PC-9 (cell line): Measurements from ENCODE around the gene SCP2. TPM values are rescaled to one million over a fixed set of nuclear protein-coding genes. Genes with fewer than 3 reads are reported as not detected.

Experiments
- BruUV-seq: library from RNA; stranded (reverse); fragments of 400-500 nt; replicated peaks from 2 replicates; lab custom pipeline; 2021; lab: Mats Ljungman, UMichigan
- CTCF ChIA-PET: fragments of 300-600 bp; sonication (Branson Sonifier 250); formaldehyde crosslinking; loops from one replicate; lab custom pipeline; 2022; ENCODE audit warnings: antibody characterized with exemption; lab: Charles Lee
- POLR2A ChIA-PET: fragments of 300-600 bp; sonication (Branson Sonifier 250); formaldehyde crosslinking; loops from one replicate; lab custom pipeline; 2022; ENCODE audit warnings: antibody characterized with exemption; ENCODE audit not compliant: unreplicated experiment; lab: Charles Lee
- DNase-seq, 2 experiments: peaks; one replicate each; pipeline versions ENCODE4 v3.0.0 to v3.0.0-alpha.2; 2015 to 2022; ENCODE audit warnings: mixed read lengths in 1 of 2
- H2AFZ ChIP-seq: fragments of 200-600 bp; sonication (generic); 2 replicates; pipeline ENCODE4 v1.8.1; 2017; ENCODE audit warnings: antibody characterized with exemption
- H3F3A ChIP-seq: fragments of 200-600 bp; sonication (generic); 2 replicates; pipeline ENCODE4 v1.8.1; 2017; ENCODE audit warnings: antibody characterized with exemption, mild to moderate bottlenecking, low read depth; ENCODE audit not compliant: insufficient read depth
- H3K27ac ChIP-seq: fragments of 200-600 bp; sonication (generic); 2 replicates; pipeline ENCODE4 v1.6.1; 2016; ENCODE audit warnings: mixed run types
- H3K27me3 ChIP-seq: fragments of 200-600 bp; sonication (generic); 2 replicates; pipeline ENCODE4 v1.6.1; 2016; ENCODE audit warnings: low read depth, mixed run types; ENCODE audit not compliant: insufficient read depth
- H3K36me3 ChIP-seq: fragments of 200-600 bp; sonication (generic); 2 replicates; pipeline ENCODE4 v1.6.1; 2016; ENCODE audit warnings: low read depth, mixed run types
- H3K4me1 ChIP-seq: fragments of 200-600 bp; sonication (generic); replicated peaks from 2 replicates; pipeline ENCODE4 v1.6.1; 2016; ENCODE audit warnings: mixed run types; ENCODE audit not compliant: insufficient read depth
- H3K4me2 ChIP-seq: fragments of 200-600 bp; sonication (generic); 2 replicates; pipeline ENCODE4 v1.6.1; 2017; ENCODE audit warnings: mixed run types
- H3K4me3 ChIP-seq: fragments of 200-600 bp; sonication (generic); 2 replicates; pipeline ENCODE4 v1.6.1; 2016; ENCODE audit warnings: mixed run types
- H3K79me2 ChIP-seq: fragments of 200-600 bp; sonication (generic); 2 replicates; pipeline ENCODE4 v1.6.1; 2017; ENCODE audit warnings: low read depth, mixed run types
- H3K9me2 ChIP-seq: fragments of 200-600 bp; sonication (generic); 2 replicates; pipeline ENCODE4 v1.8.1; 2017; ENCODE audit warnings: mild to moderate bottlenecking; ENCODE audit not compliant: insufficient read depth
- H3K9me3 ChIP-seq: fragments of 200-600 bp; sonication (generic); 2 replicates; pipeline ENCODE4 v1.8.1; 2016; ENCODE audit warnings: low read depth; ENCODE audit not compliant: insufficient read depth
- H4K20me1 ChIP-seq: fragments of 200-600 bp; sonication (generic); 2 replicates; pipeline ENCODE4 v1.8.1; 2017; ENCODE audit not compliant: insufficient read depth
- CTCF ChIP-seq: fragments of 200-600 bp; sonication (generic); conservative IDR thresholded peaks from 2 replicates; pipeline ENCODE4 v1.6.1; 2017; ENCODE audit warnings: mixed run types, antibody characterized with exemption, mild to moderate bottlenecking, moderate library complexity
- EZH2 ChIP-seq: fragments of 200-600 bp; sonication (generic); IDR thresholded peaks from 2 replicates; pipeline ENCODE4 v1.8.0; 2017; ENCODE audit warnings: antibody characterized with exemption, low read depth
- intact Hi-C: fragments of 100-400 bp; cut with micrococcal nuclease; formaldehyde crosslinking; loops from one replicate; pipeline ENCODE4 v1.10.0; 2022; ENCODE audit not compliant: unreplicated experiment
- total RNA-seq: library from RNA; stranded (reverse); gene quantifications from 2 replicates; pipeline ENCODE4 v1.2.3, GENCODE V29; 2021

Gene SCP2
- total RNA-seq, 1 experiment from 2014 or later: 87.8 TPM

GRCh38 chr1:52919051-52919722 is 7.9 kb upstream of the SCP2 start:
- no peaks in the 10 kb centered on the region for H4K20me1 ChIP-seq
- no TSS peak for BruUV-seq
- intact Hi-C loops: no loop called here
- no peaks in the 10 kb centered on the region for H3K27me3 ChIP-seq
- POLR2A ChIA-PET: interaction anchor here (0.6 to 0.9 kb wide), 4 partner anchors 12 to 128 kb away, joined by 3 to 6 read pairs (median 4); no protein-coding TSS in a partner anchor
- H3K4me3 ChIP-seq: no peak overlapping the region
- H3K9me3 ChIP-seq: no peaks in the 10 kb centered on the region
- H3K27ac ChIP-seq: no peak overlapping the region
- DNase-seq: no peak
- no peaks in the 10 kb centered on the region for H3K79me2 ChIP-seq
- no peaks in the 10 kb centered on the region; the same call in 1 of the 2 replicates for H3K4me1 ChIP-seq
- no peak for TF ChIP-seq EZH2
- no peak for TF ChIP-seq CTCF
- peaks cover 9% of the 10 kb centered on the region; the same call in 1 of the 2 replicates for H3F3A ChIP-seq
- H3K9me2 ChIP-seq: no peaks in the 10 kb centered on the region
- H3K4me2 ChIP-seq: no peak overlapping the region
- no peaks in the 10 kb centered on the region for H3K36me3 ChIP-seq
- H2AFZ ChIP-seq: no peak overlapping the region
- CTCF ChIA-PET: interaction anchor here (0.5 kb wide), 4 partner anchors 51 to 262 kb away, joined by 3 to 12 read pairs (median 4); no protein-coding TSS in a partner anchor

GRCh38 chr1:52919723-52920483 is 7.2 kb upstream of the SCP2 start:
- Histone ChIP-seq H4K20me1 (no peaks in the 10 kb centered on the region), H3K9me2 (no peaks in the 10 kb centered on the region), H3K27me3 (no peaks in the 10 kb centered on the region), H3K4me3 (no peak overlapping the region), H2AFZ (no peak overlapping the region), H3K9me3 (no peaks in the 10 kb centered on the region), H3K4me1 (no peaks in the 10 kb centered on the region; the same call in 1 of the 2 replicates), H3F3A (peaks cover 9% of the 10 kb centered on the region; the same call in 1 of the 2 replicates), H3K4me2 (no peak overlapping the region), H3K79me2 (no peaks in the 10 kb centered on the region), H3K27ac (no peak overlapping the region), H3K36me3 (no peaks in the 10 kb centered on the region)
- no peak for DNase-seq
- ChIA-PET CTCF (no interaction called here), POLR2A (no interaction called here)
- TF ChIP-seq CTCF (no peak), EZH2 (no peak)
- intact Hi-C loops: loop anchor here (5.0 to 10.0 kb wide), 2 partner anchors 125 to 218 kb away; no protein-coding TSS in a partner anchor
- BruUV-seq: TSS peak; percentile 38

GRCh38 chr1:52920791-52921291 is 6.2 kb upstream of the SCP2 start:
- POLR2A ChIA-PET: no interaction called here
- no peaks in the 10 kb centered on the region for H3K27me3 ChIP-seq
- peak overlapping the region; percentile 64; the same call in 1 of the 2 replicates for H3K4me2 ChIP-seq
- H2AFZ ChIP-seq: no peak overlapping the region
- H3K9me2 ChIP-seq: no peaks in the 10 kb centered on the region
- no peaks in the 10 kb centered on the region; the same call in 1 of the 2 replicates for H3K4me1 ChIP-seq
- H3F3A ChIP-seq: peaks cover 9% of the 10 kb centered on the region; the same call in 1 of the 2 replicates
- no TSS peak for BruUV-seq
- no peaks in the 10 kb centered on the region for H3K36me3 ChIP-seq
- no peak for DNase-seq
- H3K9me3 ChIP-seq: no peaks in the 10 kb centered on the region
- no peak overlapping the region for H3K27ac ChIP-seq
- intact Hi-C loops: loop anchor here (5.0 to 10.0 kb wide), 2 partner anchors 124 to 219 kb away; no protein-coding TSS in a partner anchor
- CTCF ChIA-PET: interaction anchor here (0.6 to 1.0 kb wide), 3 partner anchors 106 to 915 kb away, joined by 3 to 5 read pairs (median 5); no protein-coding TSS in a partner anchor
- H3K4me3 ChIP-seq: no peak overlapping the region
- H4K20me1 ChIP-seq: no peaks in the 10 kb centered on the region
- TF ChIP-seq CTCF: no peak
- TF ChIP-seq EZH2: no peak
- no peaks in the 10 kb centered on the region for H3K79me2 ChIP-seq
